ENCODE results near the gene KLHL5.
"Not testable (repeated sequence)": the region's sequence is repeated elsewhere in the genome, so short reads cannot be mapped to it uniquely, and the experiment has no call there.

Gene KLHL5, protein sequence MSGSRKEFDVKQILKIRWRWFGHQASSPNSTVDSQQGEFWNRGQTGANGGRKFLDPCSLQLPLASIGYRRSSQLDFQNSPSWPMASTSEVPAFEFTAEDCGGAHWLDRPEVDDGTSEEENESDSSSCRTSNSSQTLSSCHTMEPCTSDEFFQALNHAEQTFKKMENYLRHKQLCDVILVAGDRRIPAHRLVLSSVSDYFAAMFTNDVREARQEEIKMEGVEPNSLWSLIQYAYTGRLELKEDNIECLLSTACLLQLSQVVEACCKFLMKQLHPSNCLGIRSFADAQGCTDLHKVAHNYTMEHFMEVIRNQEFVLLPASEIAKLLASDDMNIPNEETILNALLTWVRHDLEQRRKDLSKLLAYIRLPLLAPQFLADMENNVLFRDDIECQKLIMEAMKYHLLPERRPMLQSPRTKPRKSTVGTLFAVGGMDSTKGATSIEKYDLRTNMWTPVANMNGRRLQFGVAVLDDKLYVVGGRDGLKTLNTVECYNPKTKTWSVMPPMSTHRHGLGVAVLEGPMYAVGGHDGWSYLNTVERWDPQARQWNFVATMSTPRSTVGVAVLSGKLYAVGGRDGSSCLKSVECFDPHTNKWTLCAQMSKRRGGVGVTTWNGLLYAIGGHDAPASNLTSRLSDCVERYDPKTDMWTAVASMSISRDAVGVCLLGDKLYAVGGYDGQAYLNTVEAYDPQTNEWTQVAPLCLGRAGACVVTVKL

GRCh38 chr4:39062094-39062769 lies at the start of gene KLHL5:
KLHL5 (plus strand) TSS chr4:39062232; CDS start chr4:39062653, 421 bp downstream.
- Mint-ChIP-seq H3K27ac (no peak within 1 kb of the TSS), H3K27me3 (no peaks in the 10 kb centered on the region), H3K36me3 (peaks cover 6% of the 10 kb centered on the region), H3K4me1 (peaks cover 38% of the 10 kb centered on the region), H3K9me3 (no peaks in the 10 kb centered on the region), H3K4me3 (no peak within 1 kb of the TSS)
- ATAC-seq: no peak

GRCh38 chr4:39014028-39014427 lies 48.0 kb upstream of the KLHL5 start:
- peaks cover 41% of the 10 kb centered on the region for H3K4me1 Mint-ChIP-seq
- peaks cover 23% of the 10 kb centered on the region for H3K9me3 Mint-ChIP-seq
- H3K4me3 Mint-ChIP-seq: no peak overlapping the region
- H3K27me3 Mint-ChIP-seq: no peaks in the 10 kb centered on the region
- no peak overlapping the region for H3K27ac Mint-ChIP-seq
- H3K36me3 Mint-ChIP-seq: peaks cover 74% of the 10 kb centered on the region
- ATAC-seq: no peak

DNA sequence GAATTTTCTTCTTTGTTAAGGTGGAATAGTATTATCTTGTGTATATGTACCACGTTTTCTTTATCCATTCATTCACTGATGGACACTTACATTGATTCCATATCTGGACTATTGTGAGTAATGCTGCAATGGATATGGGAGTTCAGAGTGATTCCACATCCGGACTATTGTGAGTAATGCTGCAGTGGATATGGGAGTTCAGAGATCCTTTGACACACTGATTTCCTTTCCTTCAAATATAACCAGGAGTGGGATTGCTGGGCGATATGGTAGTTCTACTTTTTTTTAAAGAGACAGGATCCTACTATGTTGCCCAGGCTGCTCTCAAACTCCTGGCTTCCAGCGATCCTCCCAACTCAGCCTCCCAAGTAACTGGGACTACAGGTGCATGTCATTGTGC lies 41.9 kb upstream of the KLHL5 start:
- Mint-ChIP-seq H3K4me1 (peaks cover 42% of the 10 kb centered on the region), H3K9me3 (peaks cover 11% of the 10 kb centered on the region), H3K27me3 (no peaks in the 10 kb centered on the region), H3K4me3 (no peak overlapping the region), H3K36me3 (peaks cover 65% of the 10 kb centered on the region), H3K27ac (no peak overlapping the region)
- no peak for ATAC-seq

DNA sequence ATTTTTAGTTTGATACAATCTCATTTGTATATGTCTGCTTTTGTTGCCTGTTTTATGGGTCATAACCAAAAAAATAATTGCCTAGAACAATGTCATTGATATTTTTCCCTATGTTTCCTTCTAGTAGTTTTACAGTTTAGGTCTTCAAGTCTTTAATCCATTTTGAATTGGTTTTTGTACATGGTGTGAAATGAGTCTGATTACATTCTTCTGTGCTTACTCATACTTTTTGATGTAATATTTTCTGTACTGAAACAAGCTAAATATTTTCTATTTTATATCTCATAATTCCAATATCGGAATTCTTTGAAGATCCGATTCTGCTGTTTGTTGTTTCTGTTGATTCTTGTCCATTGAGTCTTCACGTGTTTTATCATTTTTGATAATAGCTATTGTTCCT lies 40.4 kb upstream of the KLHL5 start:
- no peak overlapping the region for H3K27ac Mint-ChIP-seq
- no peak overlapping the region for H3K4me3 Mint-ChIP-seq
- no peaks in the 10 kb centered on the region for H3K27me3 Mint-ChIP-seq
- peaks cover 50% of the 10 kb centered on the region for H3K36me3 Mint-ChIP-seq
- H3K9me3 Mint-ChIP-seq: peaks cover 6% of the 10 kb centered on the region
- ATAC-seq: no peak
- peaks cover 36% of the 10 kb centered on the region for H3K4me1 Mint-ChIP-seq

GRCh38 chr4:39022241-39022640 lies 39.8 kb upstream of the KLHL5 start:
- Mint-ChIP-seq H3K36me3 (peaks cover 47% of the 10 kb centered on the region), H3K4me3 (no peak overlapping the region), H3K27ac (no peak overlapping the region), H3K9me3 (peaks cover 3% of the 10 kb centered on the region), H3K4me1 (peaks cover 33% of the 10 kb centered on the region), H3K27me3 (no peaks in the 10 kb centered on the region)
- no peak for ATAC-seq

DNA sequence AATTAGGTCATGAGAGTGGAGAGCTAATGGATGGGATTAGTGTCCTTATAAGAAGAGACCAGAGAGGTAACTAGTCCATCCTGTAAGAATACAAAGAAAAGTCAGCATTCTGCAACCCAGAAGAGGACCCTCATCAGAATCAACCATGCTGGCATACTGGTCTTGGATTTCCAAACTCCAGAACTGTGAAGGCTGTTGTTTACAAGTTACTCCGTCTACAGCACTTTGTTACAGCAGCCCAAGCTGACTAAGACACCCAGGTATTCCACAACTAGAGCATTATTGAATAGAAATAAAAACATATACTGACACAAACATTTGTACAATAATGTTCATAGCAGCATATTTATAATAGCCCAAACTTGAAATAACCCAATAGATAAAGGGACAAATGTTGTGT lies 39.0 kb upstream of the KLHL5 start:
- Mint-ChIP-seq H3K27ac (no peak overlapping the region), H3K4me1 (peaks cover 41% of the 10 kb centered on the region), H3K9me3 (peaks cover 3% of the 10 kb centered on the region), H3K4me3 (no peak overlapping the region), H3K36me3 (peaks cover 40% of the 10 kb centered on the region), H3K27me3 (no peaks in the 10 kb centered on the region)
- no peak for ATAC-seq

GRCh38 chr4:39024311-39024865 lies 37.6 kb upstream of the KLHL5 start:
- Mint-ChIP-seq H3K27me3 (no peaks in the 10 kb centered on the region), H3K27ac (no peak overlapping the region), H3K9me3 (peaks cover 3% of the 10 kb centered on the region), H3K4me3 (no peak overlapping the region), H3K36me3 (peaks cover 29% of the 10 kb centered on the region), H3K4me1 (peaks cover 41% of the 10 kb centered on the region)
- ATAC-seq: no peak

- H3K27ac Mint-ChIP-seq: peak overlapping the region; percentile 40
- H3K4me1 Mint-ChIP-seq: peaks cover 41% of the 10 kb centered on the region
- peaks cover 3% of the 10 kb centered on the region for H3K9me3 Mint-ChIP-seq
- H3K4me3 Mint-ChIP-seq: no peak overlapping the region
- no peaks in the 10 kb centered on the region for H3K27me3 Mint-ChIP-seq
- peaks cover 29% of the 10 kb centered on the region for H3K36me3 Mint-ChIP-seq
- ATAC-seq: no peak
Observed at GRCh38 chr4:39025552-39026085, 36.4 kb upstream of the KLHL5 start.

GRCh38 chr4:39026096-39026495 lies 35.9 kb upstream of the KLHL5 start:
- Mint-ChIP-seq H3K9me3 (peaks cover 3% of the 10 kb centered on the region), H3K36me3 (peaks cover 29% of the 10 kb centered on the region), H3K27me3 (no peaks in the 10 kb centered on the region), H3K4me1 (peaks cover 41% of the 10 kb centered on the region), H3K27ac (peak overlapping the region; percentile 40), H3K4me3 (no peak overlapping the region)
- ATAC-seq: no peak

DNA sequence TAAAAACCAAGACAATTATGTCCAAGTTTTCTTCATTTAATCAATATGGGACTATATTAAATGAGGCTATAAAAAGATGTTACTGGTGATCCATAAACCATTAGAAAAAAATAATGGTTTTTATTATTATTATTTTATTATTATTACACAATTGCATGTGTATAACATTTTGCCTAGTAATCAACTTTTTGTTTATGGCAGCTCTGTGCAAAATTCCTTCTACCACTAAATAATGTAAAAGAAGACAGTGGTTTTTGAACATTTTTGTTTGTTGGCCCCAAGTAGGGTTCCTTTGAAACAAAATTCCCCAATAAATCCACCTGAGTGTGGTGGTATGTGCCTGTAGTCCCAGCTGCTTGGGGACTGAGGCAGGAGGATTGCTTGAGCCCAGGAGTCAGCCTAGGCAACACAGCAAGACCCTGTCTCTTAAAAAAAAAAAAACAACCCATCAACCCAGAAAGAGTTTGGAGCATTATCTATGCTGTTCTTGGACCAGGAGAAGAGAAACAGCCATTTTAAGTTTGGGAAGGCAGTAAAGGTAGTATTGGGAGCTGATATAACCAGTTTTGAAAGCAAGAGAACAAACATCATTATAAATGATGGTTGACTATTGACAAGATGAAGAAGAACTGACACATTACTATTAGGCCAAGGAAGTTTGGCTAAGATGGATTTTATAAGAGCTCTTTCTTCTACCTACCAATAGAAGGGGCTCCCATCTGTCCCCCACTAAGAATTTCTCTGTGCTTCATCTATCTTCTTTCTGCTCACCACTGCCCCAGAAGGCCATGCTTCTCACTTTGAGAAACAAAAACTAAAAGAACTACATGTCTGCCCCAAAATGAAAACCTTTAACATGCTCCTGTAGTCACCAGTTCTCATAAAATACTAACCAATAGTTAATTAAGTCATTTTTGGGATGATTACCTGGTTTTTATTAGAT lies 32.0 kb upstream of the KLHL5 start:
- no peaks in the 10 kb centered on the region for H3K9me3 Mint-ChIP-seq
- ATAC-seq: peak; percentile 52
- H3K36me3 Mint-ChIP-seq: no peaks in the 10 kb centered on the region
- no peaks in the 10 kb centered on the region for H3K27me3 Mint-ChIP-seq
- H3K4me3 Mint-ChIP-seq: peak overlapping the region; percentile 89
- peak overlapping the region; percentile 83 for H3K27ac Mint-ChIP-seq
- peaks cover 35% of the 10 kb centered on the region for H3K4me1 Mint-ChIP-seq

GRCh38 chr4:39030725-39031124 lies 31.3 kb upstream of the KLHL5 start:
- peak overlapping the region; percentile 89 for H3K4me3 Mint-ChIP-seq
- H3K4me1 Mint-ChIP-seq: peaks cover 31% of the 10 kb centered on the region

GRCh38 chr4:39031590-39032020 lies 30.4 kb upstream of the KLHL5 start:
- not testable (repeated sequence) for ATAC-seq

More at GRCh38 chr4:39030725-39031124, 31.3 kb upstream of the KLHL5 start:
- no peak for ATAC-seq
- peak overlapping the region; percentile 83 for H3K27ac Mint-ChIP-seq
- H3K27me3 Mint-ChIP-seq: no peaks in the 10 kb centered on the region
- no peaks in the 10 kb centered on the region for H3K9me3 Mint-ChIP-seq
- no peaks in the 10 kb centered on the region for H3K36me3 Mint-ChIP-seq

DNA sequence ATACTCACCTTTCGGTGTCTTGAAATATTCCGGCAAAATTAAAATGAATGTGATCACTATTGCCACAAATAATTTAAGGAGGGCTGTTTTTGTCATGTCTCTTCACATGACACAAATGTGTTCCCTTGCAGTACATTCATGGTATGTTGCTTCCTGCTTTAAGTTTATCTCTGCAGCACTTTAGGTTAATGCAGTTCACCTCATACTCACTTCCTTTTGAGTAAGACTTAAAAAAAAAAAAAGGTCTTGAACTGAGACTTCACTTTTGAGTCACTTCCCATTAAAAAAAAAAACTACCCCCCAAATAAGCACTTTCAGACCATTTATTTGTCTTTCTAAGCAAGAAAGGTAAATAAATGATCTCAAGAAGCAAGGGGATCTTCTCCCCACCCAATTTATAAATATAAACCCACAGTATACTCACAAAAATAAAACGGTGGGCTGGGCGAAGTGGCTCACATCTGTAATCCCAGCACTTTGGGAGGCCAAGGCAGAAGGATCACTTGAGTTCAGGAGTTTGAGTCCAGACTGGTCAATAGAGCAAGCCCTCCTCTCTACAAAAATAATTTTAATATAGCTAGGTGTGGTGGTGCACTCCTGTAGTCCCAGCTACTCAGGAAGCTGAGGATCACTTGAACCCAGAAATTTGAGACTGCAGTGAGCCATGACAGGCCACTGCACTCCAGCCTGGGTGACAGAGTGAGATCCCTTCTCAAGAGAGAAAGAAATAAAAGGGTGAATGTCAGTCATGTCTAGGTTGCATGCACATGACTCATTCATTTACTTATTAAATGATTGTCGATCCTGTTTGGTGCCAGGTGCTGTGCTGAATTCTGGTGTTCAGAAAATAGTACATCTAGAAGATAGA lies 29.6 kb upstream of the KLHL5 start, which contains the start of gene TMEM156:
TMEM156 (minus strand) TSS at position 192 of the 868 bp plus-strand sequence; CDS start at position 96, 96 bp downstream.
- Mint-ChIP-seq H3K27ac (peak within 1 kb of the TSS; percentile 83), H3K4me3 (peak within 1 kb of the TSS; percentile 89), H3K27me3 (no peaks in the 10 kb centered on the region), H3K36me3 (no peaks in the 10 kb centered on the region), H3K4me1 (peaks cover 43% of the 10 kb centered on the region), H3K9me3 (no peaks in the 10 kb centered on the region)
- ATAC-seq: peak; percentile 83

More at GRCh38 chr4:39031590-39032020, 30.4 kb upstream of the KLHL5 start:
- Mint-ChIP-seq H3K4me3 (peak overlapping the region; percentile 89), H3K4me1 (peaks cover 37% of the 10 kb centered on the region), H3K27ac (peak overlapping the region; percentile 83)
- not testable (repeated sequence) for H3K27me3 Mint-ChIP-seq, H3K36me3 Mint-ChIP-seq, H3K9me3 Mint-ChIP-seq

Data from stimulated activated memory B cell treated with anti-CD40 and anti-IgM and Interleukin-4, amounts not matched to agents 10 μg/mL and 1 μg/mL and 100 μg/mL, for 72 hours (primary cell).